Parathyroid adenoma (tissue), 2 donors: Measurements from ENCODE around the gene TMEM223.

ENCODE experiments used
- H2AFZ ChIP-seq: fragments of 300-600 bp; sonication (generic); one replicate; pipeline ENCODE4 v1.7.0; 2017; ENCODE audit warnings: antibody characterized with exemption, mild to moderate bottlenecking
- H3K27ac ChIP-seq: fragments of 300-600 bp; sonication (generic); one replicate; pipeline ENCODE4 v1.7.0; 2017
- H3K27me3 ChIP-seq: fragments of 300-600 bp; sonication (generic); one replicate; pipeline ENCODE4 v1.7.0; 2017; ENCODE audit warnings: low read length; ENCODE audit not compliant: control insufficient read depth, insufficient read depth
- H3K36me3 ChIP-seq: fragments of 300-600 bp; sonication (generic); one replicate; pipeline ENCODE4 v1.7.0; 2017; ENCODE audit warnings: low read length; ENCODE audit not compliant: control insufficient read depth, insufficient read depth
- H3K4me1 ChIP-seq: fragments of 300-600 bp; sonication (generic); one replicate; pipeline ENCODE4 v1.7.0; 2017; ENCODE audit warnings: control low read depth
- H3K4me2 ChIP-seq: fragments of 300-600 bp; sonication (generic); one replicate; pipeline ENCODE4 v1.7.0; 2017; ENCODE audit warnings: low read length
- H3K4me3 ChIP-seq: fragments of 300-600 bp; sonication (generic); one replicate; pipeline ENCODE4 v1.7.0; 2017; ENCODE audit warnings: low read depth, low read length
- H3K79me2 ChIP-seq: fragments of 300-600 bp; sonication (generic); one replicate; pipeline ENCODE4 v1.7.0; 2017; ENCODE audit warnings: control low read depth
- H3K9ac ChIP-seq: fragments of 300-600 bp; sonication (generic); one replicate; pipeline ENCODE4 v1.7.0; 2017; ENCODE audit warnings: mild to moderate bottlenecking
- H3K9me3 ChIP-seq: fragments of 300-600 bp; sonication (generic); one replicate; pipeline ENCODE4 v1.7.0; 2017; ENCODE audit warnings: low read length; ENCODE audit not compliant: control insufficient read depth
- CTCF ChIP-seq: fragments of 300-600 bp; sonication (generic); IDR thresholded peaks from one replicate; pipeline ENCODE4 v1.7.0; 2017; ENCODE audit warnings: antibody characterized with exemption, mild to moderate bottlenecking
- donor health status: primary hyperparathyroidism.

TMEM223 gene

GRCh38 chr11:62782753-62783152 is 9.1 kb downstream of the TMEM223 start:
- no peak overlapping the region for H3K4me2 ChIP-seq

GRCh38 chr11:62778441-62778840 is 13.4 kb downstream of the TMEM223 start:
- no peak for TF ChIP-seq CTCF
- no peak overlapping the region for H3K4me3 ChIP-seq
- no peak overlapping the region for H2AFZ ChIP-seq
- H3K4me2 ChIP-seq: no peak overlapping the region
- no peak overlapping the region for H3K27ac ChIP-seq
- no peaks in the 10 kb centered on the region for H3K36me3 ChIP-seq
- H3K27me3 ChIP-seq: no peaks in the 10 kb centered on the region
- no peaks in the 10 kb centered on the region for H3K79me2 ChIP-seq
- H3K9ac ChIP-seq: no peak overlapping the region
- H3K9me3 ChIP-seq: no peaks in the 10 kb centered on the region
- H3K4me1 ChIP-seq: no peaks in the 10 kb centered on the region

More at GRCh38 chr11:62782753-62783152, 9.1 kb downstream of the TMEM223 start:
- Histone ChIP-seq H3K27ac (no peak overlapping the region), H3K36me3 (no peaks in the 10 kb centered on the region), H3K9me3 (no peaks in the 10 kb centered on the region), H3K9ac (no peak overlapping the region), H3K79me2 (no peaks in the 10 kb centered on the region), H3K4me3 (no peak overlapping the region), H3K4me1 (peaks cover 3% of the 10 kb centered on the region), H2AFZ (no peak overlapping the region), H3K27me3 (no peaks in the 10 kb centered on the region)
- no peak for TF ChIP-seq CTCF

GRCh38 chr11:62777389-62777788 is 14.4 kb downstream of the TMEM223 start:
- Histone ChIP-seq H3K9me3 (no peaks in the 10 kb centered on the region), H3K9ac (no peak overlapping the region), H3K79me2 (no peaks in the 10 kb centered on the region), H3K4me1 (no peaks in the 10 kb centered on the region), H2AFZ (no peak overlapping the region), H3K27me3 (no peaks in the 10 kb centered on the region), H3K36me3 (no peaks in the 10 kb centered on the region), H3K4me2 (no peak overlapping the region), H3K4me3 (no peak overlapping the region), H3K27ac (no peak overlapping the region)
- no peak for TF ChIP-seq CTCF

GRCh38 chr11:62775646-62776045 is 16.2 kb downstream of the TMEM223 start:
- Histone ChIP-seq H2AFZ (no peak overlapping the region), H3K9ac (no peak overlapping the region), H3K27me3 (no peaks in the 10 kb centered on the region)

More at GRCh38 chr11:62775646-62776045, 16.2 kb downstream of the TMEM223 start:
- Histone ChIP-seq H3K27ac (no peak overlapping the region), H3K79me2 (no peaks in the 10 kb centered on the region), H3K4me2 (no peak overlapping the region), H3K4me1 (peaks cover 1% of the 10 kb centered on the region), H3K36me3 (no peaks in the 10 kb centered on the region), H3K9me3 (no peaks in the 10 kb centered on the region), H3K4me3 (no peak overlapping the region)
- no peak for TF ChIP-seq CTCF
